HG02943 (cell line): Measurements from ENCODE around the gene PPP3CA.
"Not testable (repeated sequence)": the region's sequence is repeated elsewhere in the genome, so short reads cannot be mapped to it uniquely, and the experiment has no call there.

Experiments
- ATAC-seq: cut with Tn5 transposase; IDR thresholded peaks from one replicate; pipeline ENCODE4 v1.9.1; 2021; ENCODE audit warnings: mild to moderate bottlenecking, low read depth, moderate library complexity; ENCODE audit not compliant: unreplicated experiment

Gene PPP3CA

DNA sequence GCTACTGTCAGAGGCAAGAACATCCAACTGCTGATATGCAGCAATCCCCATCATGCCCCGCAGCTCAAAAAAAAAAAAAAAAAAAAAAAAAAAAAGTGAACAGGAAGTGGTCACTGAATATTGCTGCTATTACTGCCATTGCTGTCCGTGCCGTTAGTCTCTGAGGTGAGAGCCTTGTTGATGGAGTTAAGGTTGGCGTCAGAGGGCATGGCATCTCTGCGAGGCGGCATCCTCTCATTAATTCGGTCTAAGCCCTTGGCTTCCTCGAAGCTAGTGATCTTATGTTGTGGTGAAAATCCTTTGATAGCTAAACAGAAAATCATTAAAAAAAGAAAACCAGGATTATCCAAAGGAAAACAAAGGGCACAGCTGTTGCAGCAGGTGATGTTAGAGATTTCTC, 321.6 kb downstream of the PPP3CA start:
- ATAC-seq: no peak

GRCh38 chr4:101022151-101023024, 324.9 kb downstream of the PPP3CA start:
- no peak for ATAC-seq

GRCh38 chr4:101020956-101021355, 326.4 kb downstream of the PPP3CA start:
- ATAC-seq: peak; percentile 49

- peak; percentile 59 for ATAC-seq
Measured at GRCh38 chr4:101019941-101020401, 327.4 kb downstream of the PPP3CA start.

DNA sequence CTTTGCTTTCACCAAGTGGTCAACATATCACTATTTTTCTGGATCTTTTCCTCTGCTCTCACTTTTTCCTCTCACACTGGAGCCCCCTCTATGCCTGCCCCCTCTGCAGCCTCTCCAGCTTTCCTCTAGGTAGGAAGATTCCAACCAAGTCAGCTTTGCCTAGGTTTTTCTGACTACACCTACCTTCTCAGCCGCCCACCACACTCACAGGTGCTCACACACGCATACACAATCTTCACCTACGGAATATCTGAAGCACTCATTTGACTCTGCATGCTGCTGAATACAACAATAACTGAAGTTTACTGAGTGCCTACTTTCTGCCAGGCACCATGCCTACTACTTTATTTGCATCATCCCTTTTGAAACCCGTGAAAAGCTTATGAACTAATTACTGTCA, 328.0 kb downstream of the PPP3CA start:
- peak; percentile 2 for ATAC-seq

DNA sequence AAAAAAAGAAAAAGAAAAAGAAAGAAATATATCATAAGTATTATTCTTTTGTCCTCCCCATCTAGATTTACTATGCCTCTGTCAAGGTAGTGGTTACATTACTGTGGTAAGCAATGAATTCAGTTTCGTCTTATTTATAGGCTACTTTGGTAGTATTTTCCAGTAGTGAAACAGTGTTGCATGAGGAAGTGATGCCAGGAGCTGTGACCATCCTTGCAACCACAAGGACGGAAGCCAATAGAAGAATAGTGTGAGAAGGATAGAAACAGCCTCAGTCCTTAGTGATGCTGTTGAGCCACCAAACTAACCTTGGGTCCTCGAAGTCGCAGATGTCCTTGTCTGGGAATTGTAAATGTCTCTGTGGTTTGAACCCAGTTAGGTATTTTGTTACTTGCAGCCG, 328.5 kb downstream of the PPP3CA start:
- ATAC-seq: peak; percentile 64

DNA sequence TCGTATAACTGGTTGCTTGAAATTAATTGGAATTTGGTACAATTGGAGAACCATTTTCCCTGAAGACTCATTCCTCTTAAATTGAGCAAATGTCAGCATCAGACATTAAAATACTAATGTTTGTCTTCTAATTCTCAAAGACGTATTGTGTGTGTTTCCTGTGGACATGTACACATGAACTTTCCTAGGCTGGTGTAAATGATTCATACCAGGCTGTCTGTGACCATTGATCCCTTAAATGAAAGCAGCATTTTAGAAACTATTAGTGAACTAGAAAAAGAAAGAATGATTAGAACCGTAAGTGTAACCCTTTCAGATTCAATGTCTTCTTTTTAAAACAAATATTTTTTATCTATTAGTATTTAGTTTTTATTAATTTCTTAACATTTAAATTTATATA, 332.9 kb downstream of the PPP3CA start:
- ATAC-seq: no peak

- no peak for ATAC-seq
Measured at GRCh38 chr4:101010987-101011386, 336.3 kb downstream of the PPP3CA start.

DNA sequence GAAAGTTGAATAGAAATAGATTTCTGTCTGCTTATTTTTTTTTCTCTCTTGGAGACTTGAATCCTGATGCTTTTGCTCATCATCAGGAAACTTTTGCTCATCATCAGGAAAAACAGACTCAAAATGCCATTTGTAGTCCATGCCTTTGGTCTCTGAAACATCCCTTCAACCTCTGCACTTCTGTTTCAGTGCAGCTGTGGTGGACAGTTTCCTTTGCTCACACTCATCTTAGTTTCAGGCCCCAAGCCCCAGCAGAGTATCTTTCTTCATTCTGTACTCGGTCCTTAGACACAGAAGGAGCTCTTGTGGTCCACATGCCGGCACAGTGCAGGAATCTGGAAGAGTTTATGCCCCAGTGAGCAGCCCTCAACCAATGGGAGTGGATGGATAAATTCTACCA, 337.9 kb downstream of the PPP3CA start:
- ATAC-seq: peak; percentile 56

DNA sequence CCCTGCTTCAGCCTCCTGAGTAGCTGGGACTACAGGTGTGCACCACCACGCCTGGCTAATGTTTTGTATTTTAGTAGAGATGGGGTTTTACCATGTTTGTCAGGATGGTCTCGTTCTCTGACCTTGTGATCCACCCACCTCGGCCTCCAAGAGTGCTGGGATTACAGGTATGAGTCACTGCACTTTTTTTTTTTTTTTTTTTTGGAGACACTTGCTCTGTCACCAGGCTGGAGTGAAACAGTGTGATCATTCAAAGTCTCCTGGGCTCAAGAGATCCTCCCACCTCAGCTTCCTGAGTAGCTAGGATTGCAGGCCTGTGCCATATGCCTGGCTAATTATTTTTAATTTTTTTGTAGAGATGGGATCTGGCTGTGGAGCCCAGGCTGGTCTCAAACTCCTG, 338.8 kb downstream of the PPP3CA start:
- no peak for ATAC-seq

GRCh38 chr4:101005659-101006058, 341.7 kb downstream of the PPP3CA start:
- no peak for ATAC-seq

DNA sequence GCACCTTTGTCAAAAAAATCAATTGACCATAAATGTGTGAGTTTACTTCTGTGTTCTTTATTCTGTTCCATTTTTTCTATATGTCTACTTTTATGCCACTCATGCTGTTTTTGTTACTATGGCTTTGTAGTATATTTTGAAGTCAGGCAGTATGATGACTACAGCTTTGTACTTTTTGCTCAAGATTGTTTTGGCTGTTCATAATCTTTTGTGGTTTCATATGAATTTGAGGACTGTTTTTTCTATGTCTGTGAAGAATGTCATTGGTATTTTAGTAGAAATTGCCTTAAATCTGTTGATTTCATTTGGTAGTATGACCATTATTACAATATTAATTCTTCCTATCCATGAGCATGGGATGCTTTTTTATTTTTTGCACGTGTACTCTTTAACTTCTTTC, 346.8 kb downstream of the PPP3CA start:
- no peak for ATAC-seq

GRCh38 chr4:100995671-100996070, 351.7 kb downstream of the PPP3CA start:
- ATAC-seq: no peak

DNA sequence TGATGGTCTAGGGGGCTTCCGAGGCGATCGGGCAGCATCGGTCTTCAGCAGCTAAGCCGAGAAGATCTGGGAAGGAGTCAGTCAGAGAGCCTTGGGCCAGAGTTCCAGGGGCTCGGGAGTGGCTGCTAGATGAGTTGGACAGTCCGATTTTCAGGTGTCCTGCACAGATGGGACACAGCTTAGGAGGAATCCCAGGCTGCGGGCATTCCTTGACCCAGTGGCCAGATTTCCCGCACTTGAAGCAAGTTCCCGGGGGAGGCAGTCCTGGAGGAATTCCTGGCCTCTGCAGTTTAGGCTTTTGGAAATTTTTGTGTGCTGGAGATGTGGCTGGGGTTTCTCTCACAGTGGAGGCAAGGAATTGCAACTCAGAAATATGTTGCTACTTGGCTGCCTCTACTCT, 352.3 kb downstream of the PPP3CA start:
- ATAC-seq: not testable (repeated sequence)

GRCh38 chr4:100991332-100992069, 355.8 kb downstream of the PPP3CA start:
- ATAC-seq: not testable (repeated sequence)

DNA sequence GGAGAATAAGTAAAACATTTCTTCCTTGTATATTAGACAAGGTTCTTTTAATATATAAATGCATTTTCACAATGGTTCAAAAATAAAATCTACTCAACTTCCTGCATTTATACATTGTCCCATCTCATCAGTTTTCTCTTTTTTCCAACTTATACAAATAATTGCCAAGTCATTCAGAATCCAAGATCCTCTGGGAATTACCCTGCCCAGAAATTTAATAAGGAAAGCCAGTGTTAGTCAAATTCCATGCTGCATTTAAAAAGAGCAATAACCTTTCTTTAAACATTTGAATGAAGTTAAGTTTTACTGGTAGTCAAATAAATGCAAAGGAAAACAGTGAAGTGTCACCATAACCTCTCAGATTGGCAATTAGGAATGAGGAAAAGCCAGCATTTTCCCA, 357.9 kb downstream of the PPP3CA start:
- ATAC-seq: no peak

- no peak for ATAC-seq
Measured at GRCh38 chr4:100988876-100989275, 358.4 kb downstream of the PPP3CA start.

DNA sequence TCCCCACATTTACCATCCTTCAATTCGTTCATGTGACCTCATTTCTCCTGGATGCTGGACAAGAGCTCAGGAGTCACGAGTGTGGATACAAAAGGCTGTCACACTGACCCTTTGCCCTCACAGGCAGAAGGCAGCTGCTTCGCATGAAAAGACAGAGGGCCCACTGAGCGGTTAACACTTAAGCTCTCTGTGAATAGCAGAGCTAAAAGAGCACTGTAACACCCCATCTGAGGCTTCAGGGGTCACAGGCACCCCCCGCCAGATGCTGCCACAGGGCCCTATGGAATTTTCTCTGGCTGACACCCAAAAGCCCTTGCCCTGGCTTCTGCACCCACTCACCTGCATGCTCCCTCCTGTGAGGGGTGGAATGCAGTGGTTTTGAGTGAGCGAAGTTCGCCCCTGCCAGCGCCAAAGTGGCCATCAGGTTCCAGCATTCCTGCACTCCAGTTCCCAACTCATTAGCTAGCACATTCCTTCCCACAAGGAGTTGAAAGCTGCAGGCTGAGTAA, 360.9 kb downstream of the PPP3CA start:
- no peak for ATAC-seq

DNA sequence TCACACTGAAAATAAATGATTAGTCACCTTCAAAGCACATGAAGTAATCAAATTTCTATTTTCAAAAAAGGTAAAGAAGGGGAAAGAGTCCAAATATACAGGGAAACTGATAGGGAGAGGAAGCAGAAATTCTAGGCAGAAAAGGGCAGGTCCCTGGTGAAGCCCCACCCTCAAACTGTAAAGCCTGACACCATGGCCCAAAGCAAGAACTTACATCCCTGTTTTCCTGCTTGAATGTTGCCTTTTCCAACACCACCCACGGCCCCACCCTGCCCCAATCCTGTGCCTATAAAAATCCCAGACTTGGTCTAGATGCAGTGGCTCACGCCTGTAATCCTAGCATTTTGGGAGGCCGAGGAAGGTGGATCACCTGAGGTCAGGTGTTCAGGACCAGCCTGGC, 361.8 kb downstream of the PPP3CA start:
- ATAC-seq: no peak

GRCh38 chr4:100984901-100985300, 362.4 kb downstream of the PPP3CA start:
- ATAC-seq: no peak

DNA sequence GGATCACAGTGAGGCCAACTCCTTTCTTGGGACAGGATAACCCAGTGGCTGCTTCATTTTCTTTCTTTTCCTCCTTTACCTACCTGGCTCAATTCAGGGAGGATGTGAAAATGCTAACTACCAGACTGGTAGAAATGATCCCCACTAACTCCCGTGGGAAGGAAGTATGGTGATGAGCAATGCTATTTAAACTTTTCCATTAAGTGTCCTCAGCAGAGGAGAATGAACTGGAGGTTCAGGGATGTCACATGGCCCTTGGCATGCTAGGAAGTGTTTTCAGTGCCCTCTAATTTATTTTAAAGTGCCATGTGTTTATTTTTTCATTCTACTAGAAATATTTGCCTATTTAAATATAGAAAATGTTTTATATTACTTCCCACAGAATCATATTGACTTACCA, 363.9 kb downstream of the PPP3CA start:
- no peak for ATAC-seq
